T-cell (primary cell): ENCODE data around the gene ANO4. TPM values are rescaled to one million over a fixed set of nuclear protein-coding genes. Genes with fewer than 3 reads are reported as not detected.
"Not testable (repeated sequence)": the region's sequence is repeated elsewhere in the genome, so short reads cannot be mapped to it uniquely, and the experiment has no call there.

Source experiments
- ATAC-seq, 4 experiments: fragments of 200-7000 bp in 3 of 4; fragments of 150-1000 bp in 1 of 4; cut with Tn5 transposase; replicated peaks in 1 of 4; 1 replicate in 3 of 4; 2 replicates in 1 of 4; pipeline ENCODE4 v1.10.0; 2021; ENCODE audit warnings: moderate library complexity in 3 of 4, mild to moderate bottlenecking in 2 of 4, moderate number of reproducible peaks in 1 of 4
- CTCF ChIA-PET, 2 donors: fragments of 300-600 bp; sonication (Branson Sonifier 250); formaldehyde crosslinking; loops; one replicate each; lab custom pipeline; 2022; ENCODE audit warnings: antibody characterized with exemption in 2 of 2; lab: Charles Lee
- POLR2A ChIA-PET, 2 donors: fragments of 300-600 bp; sonication (Branson Sonifier 250); formaldehyde crosslinking; loops; one replicate each; lab custom pipeline; 2022; ENCODE audit warnings: antibody characterized with exemption in 2 of 2; lab: Charles Lee
- DNase-seq, 35 experiments: peaks; one replicate each; pipeline versions ENCODE4 v3.0.0 to v3.0.0-alpha.2; 2013 to 2023
- H3K27ac ChIP-seq: one replicate; pipeline ENCODE4 v1.5.1; 2013; ENCODE audit warnings: low read length
- H3K27me3 ChIP-seq, 2 experiments: replicated peaks in 1 of 2; 1 replicate in 1 of 2; 2 replicates in 1 of 2; pipeline versions ENCODE4 v1.6.1 to v1.7.0; 2013; ENCODE audit warnings: low read length in 1 of 2, mixed read lengths in 1 of 2; ENCODE audit not compliant: control insufficient read depth in 2 of 2, insufficient read depth in 2 of 2; ENCODE audit errors: extremely low read depth in 1 of 2
- H3K36me3 ChIP-seq, 2 donors: 1 replicate in 1 of 2; 2 replicates in 1 of 2; pipeline versions ENCODE4 v1.6.1 to v1.7.0; 2013; ENCODE audit warnings: low read length in 1 of 2; ENCODE audit not compliant: control insufficient read depth in 2 of 2, insufficient read depth in 1 of 2; ENCODE audit errors: extremely low read depth in 1 of 2
- H3K4me1 ChIP-seq, 2 experiments: 1 replicate in 1 of 2; 2 replicates in 1 of 2; pipeline versions ENCODE4 v1.6.1 to v1.7.0; 2013; ENCODE audit warnings: low read length in 2 of 2, mixed read lengths in 1 of 2; ENCODE audit not compliant: insufficient read depth in 2 of 2, control insufficient read depth in 1 of 2; ENCODE audit errors: extremely low read depth in 1 of 2
- H3K4me3 ChIP-seq, 2 donors: 1 replicate in 1 of 2; 2 replicates in 1 of 2; pipeline versions ENCODE4 v1.5.1 to v1.7.0; 2013; ENCODE audit warnings: mild to moderate bottlenecking in 2 of 2, low read length in 1 of 2, moderate library complexity in 1 of 2; ENCODE audit not compliant: control insufficient read depth in 1 of 2; ENCODE audit errors: extremely low read depth in 1 of 2
- H3K9me3 ChIP-seq: 2 replicates; pipeline ENCODE4 v1.7.0; 2013
- H3K27ac Mint-ChIP-seq, 2 donors: one replicate each; pipeline ENCODE4 v1.8.0; 2020 to 2021; ENCODE audit warnings: mild to moderate bottlenecking in 2 of 2, mixed read lengths in 2 of 2
- H3K27me3 Mint-ChIP-seq, 2 donors: one replicate each; pipeline ENCODE4 v1.8.0; 2021 to 2022; ENCODE audit warnings: mixed read lengths in 2 of 2
- H3K36me3 Mint-ChIP-seq: one replicate; pipeline ENCODE4 v1.8.0; 2021; ENCODE audit warnings: mixed read lengths
- H3K4me1 Mint-ChIP-seq, 3 donors: one replicate each; pipeline ENCODE4 v1.8.0; 2020 to 2022; ENCODE audit warnings: mixed read lengths in 3 of 3, mild to moderate bottlenecking in 1 of 3
- H3K4me3 Mint-ChIP-seq, 3 donors: one replicate each; pipeline ENCODE4 v1.8.0; 2020 to 2022; ENCODE audit warnings: mild to moderate bottlenecking in 3 of 3, mixed read lengths in 3 of 3, moderate library complexity in 3 of 3
- H3K9me3 Mint-ChIP-seq, 3 donors: one replicate each; pipeline ENCODE4 v1.8.0; 2020 to 2022; ENCODE audit warnings: mixed read lengths in 3 of 3
- WGBS: methylation state at CpG from one replicate; pipeline ENCODE4 v1.1.5; 2013; ENCODE audit warnings: missing lambda C conversion rate; ENCODE audit not compliant: insufficient coverage; 5-methylcytosine and 5-hydroxymethylcytosine counted together
- total RNA-seq, 35 experiments: library from RNA in 6 of 35; stranded (reverse) in 6 of 35; fragments of 120-200 nt in 1 of 35; gene quantifications; one replicate each; pipeline versions ENCODE4 v1.2.1 to v1.2.4 and lab custom pipeline; 2013 to 2026

ANO4 gene
- total RNA-seq, 5 donors from 2014 or later (not counting 1 experiment from before 2014, with no cell fraction given) = 0.26 TPM; not detected in 4

GRCh38 chr12:101053203-101053602 is 258.6 kb downstream of the ANO4 start:
- Histone ChIP-seq H3K4me1 (no peaks in the 10 kb centered on the region), H3K9me3 (no peaks in the 10 kb centered on the region), H3K27me3 (no peaks in the 10 kb centered on the region), H3K36me3 (no peaks in the 10 kb centered on the region), H3K4me3 (no peak overlapping the region), H3K27ac (no peak overlapping the region)
- H3K4me3 Mint-ChIP-seq = no peak overlapping the region
- no peaks in the 10 kb centered on the region for H3K27me3 Mint-ChIP-seq
- POLR2A ChIA-PET = no interaction called here
- no peak overlapping the region for H3K27ac Mint-ChIP-seq
- H3K36me3 Mint-ChIP-seq = no peaks in the 10 kb centered on the region
- H3K9me3 Mint-ChIP-seq = peaks cover 0 to 5% (median 4%) of the 10 kb centered on the region in 3 donors
- ATAC-seq = no peak
- DNase-seq = no peak
- CTCF ChIA-PET = no interaction called here
- H3K4me1 Mint-ChIP-seq = no peaks in the 10 kb centered on the region

GRCh38 chr12:101055940-101056339 is 261.4 kb downstream of the ANO4 start:
- Histone ChIP-seq H3K4me3 (no peak overlapping the region), H3K27ac (no peak overlapping the region), H3K27me3 (no peaks in the 10 kb centered on the region), H3K9me3 (no peaks in the 10 kb centered on the region), H3K36me3 (no peaks in the 10 kb centered on the region), H3K4me1 (no peaks in the 10 kb centered on the region)
- ChIA-PET CTCF (no interaction called here), POLR2A (no interaction called here)
- Mint-ChIP-seq H3K36me3 (no peaks in the 10 kb centered on the region), H3K4me1 (no peaks in the 10 kb centered on the region), H3K27ac (no peak overlapping the region), H3K9me3 (peaks cover 4 to 12% (median 10%) of the 10 kb centered on the region in 3 donors), H3K4me3 (no peak overlapping the region), H3K27me3 (no peaks in the 10 kb centered on the region)
- no peak for DNase-seq
- ATAC-seq = no peak

GRCh38 chr12:101062508-101062907 is 267.9 kb downstream of the ANO4 start:
- H3K36me3 Mint-ChIP-seq, H3K4me3 ChIP-seq, H3K27me3 Mint-ChIP-seq, POLR2A ChIA-PET, H3K27ac ChIP-seq, CTCF ChIA-PET, ATAC-seq, DNase-seq, H3K27ac Mint-ChIP-seq, H3K27me3 ChIP-seq, H3K36me3 ChIP-seq, H3K4me3 Mint-ChIP-seq, H3K4me1 Mint-ChIP-seq, H3K4me1 ChIP-seq, H3K9me3 ChIP-seq: not testable (repeated sequence)
- no CpG with 5 or more reads among the region's 4 CpGs for WGBS
- H3K9me3 Mint-ChIP-seq = peaks cover 0 to 16% (median 15%) of the 10 kb centered on the region in 3 donors

- POLR2A ChIA-PET = no interaction called here
- H3K27ac ChIP-seq = no peak overlapping the region
- Mint-ChIP-seq H3K4me3 (no peak overlapping the region), H3K36me3 (no peaks in the 10 kb centered on the region), H3K4me1 (no peaks in the 10 kb centered on the region), H3K27ac (no peak overlapping the region), H3K27me3 (peaks cover 0 to 5% of the 10 kb centered on the region in 2 donors), H3K9me3 (peaks cover 0 to 10% (median 8%) of the 10 kb centered on the region in 3 donors)
- H3K36me3 ChIP-seq = no peaks in the 10 kb centered on the region
- no peaks in the 10 kb centered on the region for H3K9me3 ChIP-seq
- H3K27me3 ChIP-seq = no peaks in the 10 kb centered on the region
- H3K4me3 ChIP-seq = no peak overlapping the region
- CTCF ChIA-PET = no interaction called here
- WGBS = no CpG with 5 or more reads among the region's 5 CpGs
- no peak for DNase-seq
- ATAC-seq = no peak
- H3K4me1 ChIP-seq = no peaks in the 10 kb centered on the region
Observed at GRCh38 chr12:101064721-101065120, 270.1 kb downstream of the ANO4 start.

GRCh38 chr12:101066489-101066888 is 271.9 kb downstream of the ANO4 start:
- WGBS = 87% methylated on average over 5 of the region's 7 CpGs
- H3K27me3 Mint-ChIP-seq = peaks cover 0 to 5% of the 10 kb centered on the region in 2 donors
- H3K4me3 ChIP-seq = no peak overlapping the region
- DNase-seq (no peak), ATAC-seq (no peak)
- H3K27me3 ChIP-seq = no peaks in the 10 kb centered on the region
- no peaks in the 10 kb centered on the region for H3K4me1 Mint-ChIP-seq
- H3K4me3 Mint-ChIP-seq = no peak overlapping the region
- no peaks in the 10 kb centered on the region for H3K36me3 ChIP-seq
- ChIA-PET CTCF (no interaction called here), POLR2A (no interaction called here)
- no peaks in the 10 kb centered on the region for H3K36me3 Mint-ChIP-seq
- H3K9me3 ChIP-seq = no peaks in the 10 kb centered on the region
- H3K27ac Mint-ChIP-seq = no peak overlapping the region
- H3K9me3 Mint-ChIP-seq = peaks cover 3 to 12% (median 4%) of the 10 kb centered on the region in 3 donors
- no peak overlapping the region for H3K27ac ChIP-seq
- H3K4me1 ChIP-seq = no peaks in the 10 kb centered on the region

GRCh38 chr12:101068402-101068801 is 273.8 kb downstream of the ANO4 start:
- H3K36me3 ChIP-seq = no peaks in the 10 kb centered on the region
- no peaks in the 10 kb centered on the region for H3K4me1 ChIP-seq
- no peak overlapping the region for H3K4me3 Mint-ChIP-seq
- POLR2A ChIA-PET = no interaction called here
- no peaks in the 10 kb centered on the region for H3K9me3 ChIP-seq
- no peaks in the 10 kb centered on the region for H3K4me1 Mint-ChIP-seq
- no peak overlapping the region for H3K27ac ChIP-seq
- CTCF ChIA-PET = no interaction called here
- ATAC-seq (no peak), DNase-seq (no peak)
- no peaks in the 10 kb centered on the region for H3K36me3 Mint-ChIP-seq
- peaks cover 4 to 10% (median 6%) of the 10 kb centered on the region in 3 donors for H3K9me3 Mint-ChIP-seq
- H3K27ac Mint-ChIP-seq = no peak overlapping the region
- no peaks in the 10 kb centered on the region for H3K27me3 ChIP-seq
- WGBS = 100% methylated on average over 1 of the region's 3 CpGs
- no peak overlapping the region for H3K4me3 ChIP-seq
- peaks cover 0 to 5% of the 10 kb centered on the region in 2 donors for H3K27me3 Mint-ChIP-seq

GRCh38 chr12:101068836-101069235 is 274.3 kb downstream of the ANO4 start:
- Mint-ChIP-seq H3K9me3 (peaks cover 4 to 10% (median 6%) of the 10 kb centered on the region in 3 donors), H3K27me3 (peaks cover 0 to 5% of the 10 kb centered on the region in 2 donors), H3K27ac (no peak overlapping the region), H3K4me1 (no peaks in the 10 kb centered on the region), H3K36me3 (no peaks in the 10 kb centered on the region), H3K4me3 (no peak overlapping the region)
- H3K4me1 ChIP-seq = no peaks in the 10 kb centered on the region
- ChIA-PET CTCF (no interaction called here), POLR2A (no interaction called here)
- WGBS = 100% methylated on average over 4 of the region's 4 CpGs
- H3K9me3 ChIP-seq = no peaks in the 10 kb centered on the region
- no peak overlapping the region for H3K27ac ChIP-seq
- H3K4me3 ChIP-seq = no peak overlapping the region
- DNase-seq = no peak
- no peak for ATAC-seq
- H3K36me3 ChIP-seq = no peaks in the 10 kb centered on the region
- H3K27me3 ChIP-seq = no peaks in the 10 kb centered on the region
